Activated naive CD4-positive, alpha-beta T cell (primary cell): Measurements from ENCODE around the gene PPP2R3B.

Experiments used
- DNase-seq, 4 experiments: peaks; one replicate each; lab custom pipeline; 2025; lab: John Stamatoyannopoulos, UW

PPP2R3B gene

GRCh38 chrX:370963-371745, 15.6 kb downstream of the PPP2R3B start:
- DNase-seq, result no peak

DNA sequence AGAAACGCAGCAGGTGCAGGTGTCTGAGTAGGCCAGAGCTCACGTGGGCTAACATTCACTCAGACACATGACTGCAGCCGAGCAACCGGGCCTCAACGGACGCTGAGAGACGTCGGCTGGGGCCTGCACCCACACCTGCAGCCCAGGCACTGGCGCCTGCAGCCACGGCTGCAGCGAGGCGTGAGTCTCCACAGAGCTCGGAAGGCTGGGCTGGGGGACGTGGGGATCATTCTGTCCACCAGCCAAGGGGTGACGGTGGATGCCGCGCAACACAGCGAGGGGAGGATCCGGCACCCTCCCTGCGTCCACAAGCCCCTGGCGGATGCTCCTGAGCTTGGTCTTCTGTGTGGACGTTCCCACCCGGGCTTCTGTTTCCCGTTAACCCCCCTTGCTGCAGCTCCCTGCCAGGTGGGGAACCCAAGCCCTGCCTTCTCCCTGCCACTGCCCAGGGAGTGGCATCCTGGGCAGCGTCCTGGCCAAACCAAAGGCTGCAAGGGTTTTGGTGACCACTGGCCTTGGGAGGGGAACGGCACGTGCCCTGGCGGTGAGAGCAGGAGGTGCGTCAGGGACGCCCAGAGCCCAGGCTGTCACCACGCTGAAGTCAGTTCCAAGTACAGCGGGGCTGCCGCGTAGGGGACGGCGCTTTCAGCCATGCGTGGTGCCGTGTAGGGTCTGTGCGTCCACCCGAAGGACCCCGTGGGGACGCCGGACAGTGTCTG, 16.3 kb downstream of the PPP2R3B start:
- DNase-seq, result no peak

GRCh38 chrX:369563-370101, 17.1 kb downstream of the PPP2R3B start:
- DNase-seq, result no peak

- DNase-seq, result no peak
These were observed 17.7 kb downstream of the PPP2R3B start for GRCh38 chrX:368811-369562.

- no peak for DNase-seq
These were observed 18.8 kb downstream of the PPP2R3B start for GRCh38 chrX:367866-368265.

- DNase-seq, result no peak
These were observed 19.4 kb downstream of the PPP2R3B start for GRCh38 chrX:367349-367748.

GRCh38 chrX:363621-364375, 22.9 kb downstream of the PPP2R3B start:
- no peak for DNase-seq

GRCh38 chrX:362937-363620, 23.6 kb downstream of the PPP2R3B start:
- no peak for DNase-seq

DNA sequence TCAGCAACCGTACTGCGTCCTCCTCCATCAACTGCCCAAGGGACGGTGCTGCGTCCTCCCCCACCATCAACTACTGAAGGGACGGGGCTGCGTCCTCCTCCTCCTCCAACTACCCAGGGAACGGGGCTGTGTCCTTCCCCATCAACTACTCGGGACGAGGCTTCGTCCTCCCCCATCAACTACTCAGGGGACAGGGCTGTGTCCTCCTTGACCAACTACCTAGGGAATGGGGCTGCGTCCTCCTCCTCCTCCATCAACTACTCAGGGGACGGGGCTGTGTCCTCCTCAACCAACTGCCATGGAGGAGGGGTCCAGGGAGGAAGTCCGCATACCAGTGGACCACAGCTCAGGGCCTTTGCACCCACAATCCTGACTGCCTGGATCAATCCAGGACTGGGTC, 24.4 kb downstream of the PPP2R3B start:
- no peak for DNase-seq

DNA sequence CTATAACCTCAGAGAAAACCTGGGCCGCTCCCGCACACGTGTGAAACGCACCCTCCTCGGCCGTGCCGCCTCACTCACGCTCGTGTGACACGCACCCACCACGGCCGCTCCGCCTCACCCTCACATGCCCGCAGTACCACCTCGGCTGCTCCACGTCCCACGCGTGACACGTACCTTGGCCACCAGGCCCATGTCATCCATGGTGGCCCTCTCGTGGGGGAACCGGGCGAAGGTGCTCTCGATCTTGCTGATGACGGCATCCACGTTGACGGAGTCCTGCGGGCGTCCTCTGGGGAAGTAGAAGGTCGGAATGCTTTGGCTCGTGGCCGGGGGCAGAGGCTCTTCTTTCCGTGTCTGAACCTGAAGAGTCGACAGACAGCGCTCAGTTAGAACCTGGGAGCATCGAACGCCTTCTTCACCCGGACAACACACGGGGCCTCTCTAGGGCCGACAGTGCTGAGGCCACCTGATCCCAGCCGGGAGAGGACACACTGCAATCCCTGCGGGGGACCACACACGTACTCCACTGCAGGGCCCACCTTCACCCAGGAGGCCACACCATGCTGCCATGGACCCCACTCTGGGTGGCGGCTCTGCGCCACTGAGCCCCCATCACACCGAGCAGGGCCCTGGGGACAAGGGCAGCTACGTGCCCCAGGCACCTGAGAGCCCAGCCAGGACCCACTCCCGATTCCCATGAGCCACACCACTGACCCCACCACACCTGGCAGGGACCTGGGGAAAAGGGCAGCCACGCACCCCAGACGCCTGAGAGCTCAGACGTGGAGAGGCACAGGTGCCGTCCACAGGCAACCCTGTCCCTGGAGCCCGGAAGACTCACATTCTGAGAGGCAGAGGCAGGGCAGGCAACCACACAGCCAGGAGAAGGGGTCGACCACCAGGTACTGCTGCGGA, 25.2 kb downstream of the PPP2R3B start:
- no peak for DNase-seq

DNA sequence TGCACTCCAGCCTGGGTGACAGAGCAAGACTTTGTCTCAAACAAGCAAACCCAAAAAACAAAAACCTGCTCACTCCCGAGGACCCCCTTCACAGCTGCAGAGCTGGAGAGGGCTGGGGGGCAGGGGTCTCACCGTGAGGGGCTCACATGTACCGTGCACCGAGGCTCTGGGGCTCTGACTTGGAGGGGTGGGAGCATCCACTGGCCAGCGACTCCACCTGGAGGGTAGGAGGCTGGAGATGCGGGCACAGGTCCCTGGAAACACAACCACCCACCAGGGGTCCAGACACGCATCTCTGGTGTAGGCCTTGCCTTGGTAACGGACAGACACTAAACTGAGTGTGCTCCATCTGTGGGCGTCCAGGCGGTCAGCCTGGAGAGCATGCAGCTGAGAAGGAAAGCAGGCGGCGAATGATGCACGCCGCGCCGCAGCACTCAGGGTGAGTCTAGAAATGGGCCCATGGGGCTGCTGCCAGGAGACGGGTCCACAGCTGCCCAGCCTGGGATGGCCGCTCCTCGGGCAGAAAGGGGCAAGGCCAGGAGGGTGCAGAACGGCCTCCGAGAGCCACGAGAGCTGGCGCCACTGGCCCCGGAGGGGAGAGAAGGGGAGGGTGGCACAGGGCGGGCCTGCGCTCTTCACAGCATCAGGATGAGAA, 26.1 kb downstream of the PPP2R3B start:
- DNase-seq, result no peak

DNA sequence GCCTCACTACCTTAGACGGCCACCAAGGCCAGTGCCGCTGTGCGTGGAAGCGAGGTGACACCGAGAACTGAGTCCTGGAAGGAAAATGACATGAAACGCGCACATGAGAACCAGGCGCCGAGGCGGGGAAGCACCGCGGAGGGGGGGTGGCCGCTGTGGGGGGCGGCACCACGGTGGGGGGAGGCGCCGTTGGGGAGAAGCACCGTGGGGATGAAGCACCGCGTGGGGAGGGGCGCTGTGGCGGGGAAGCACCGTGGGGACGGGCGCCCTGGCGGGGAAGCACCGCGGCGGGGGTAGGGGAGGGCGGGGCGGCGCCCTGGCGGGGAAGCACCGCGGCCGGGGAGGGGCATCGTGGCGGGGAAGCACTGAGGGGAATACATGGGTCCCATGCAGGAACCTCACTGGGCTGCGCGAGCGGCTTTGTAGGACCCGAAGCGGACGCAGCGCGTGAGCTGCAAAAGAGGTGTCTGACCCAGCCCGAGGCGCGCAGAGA, 28.0 kb downstream of the PPP2R3B start:
- no peak for DNase-seq

GRCh38 chrX:357693-358471, 28.8 kb downstream of the PPP2R3B start:
- DNase-seq, result peak in 1 of 4 experiments; percentile 24

GRCh38 chrX:357035-357692, 29.5 kb downstream of the PPP2R3B start:
- no peak for DNase-seq

GRCh38 chrX:356385-357034, 30.2 kb downstream of the PPP2R3B start:
- no peak for DNase-seq

DNA sequence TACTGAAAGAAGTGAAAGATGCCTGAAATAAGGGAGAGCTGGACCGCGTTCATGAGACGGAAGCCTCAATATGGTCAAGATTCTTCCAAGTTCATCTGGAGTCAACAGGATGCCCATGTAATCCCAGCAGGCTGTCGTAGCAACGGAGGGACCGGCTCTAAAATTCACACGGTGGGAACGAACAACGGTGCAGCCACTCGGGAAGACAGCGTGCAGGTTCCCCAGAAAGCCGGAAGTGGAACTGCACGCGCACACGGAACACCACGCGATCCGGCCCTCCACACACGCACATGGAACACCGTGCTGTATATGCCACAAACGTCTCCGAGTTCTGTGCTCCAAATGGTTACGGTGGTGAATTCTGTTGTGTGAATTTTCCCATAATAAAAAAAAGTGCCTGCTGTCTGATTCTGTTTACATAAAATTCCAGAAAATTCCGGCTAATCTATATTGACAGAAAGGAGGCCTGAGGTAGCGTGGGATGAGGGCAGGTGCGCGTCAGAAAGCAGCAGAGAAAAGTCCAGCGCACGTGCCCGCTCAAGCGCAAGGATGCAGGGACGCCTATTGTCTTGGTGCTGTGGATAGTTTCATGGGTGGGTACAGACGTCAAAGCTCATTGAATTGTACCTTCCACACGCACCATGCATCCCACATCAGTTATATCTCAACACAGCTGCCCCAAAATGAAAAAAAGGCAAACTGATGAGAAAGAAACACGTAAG, 31.2 kb downstream of the PPP2R3B start:
- DNase-seq, result no peak
